ENCODE measurements around the gene ATXN3L. TPM values are rescaled to one million over a fixed set of nuclear protein-coding genes. Genes with fewer than 3 reads are reported as not detected.

Gene ATXN3L
- total RNA-seq, 2 donors from 2014 or later: not detected

DNA sequence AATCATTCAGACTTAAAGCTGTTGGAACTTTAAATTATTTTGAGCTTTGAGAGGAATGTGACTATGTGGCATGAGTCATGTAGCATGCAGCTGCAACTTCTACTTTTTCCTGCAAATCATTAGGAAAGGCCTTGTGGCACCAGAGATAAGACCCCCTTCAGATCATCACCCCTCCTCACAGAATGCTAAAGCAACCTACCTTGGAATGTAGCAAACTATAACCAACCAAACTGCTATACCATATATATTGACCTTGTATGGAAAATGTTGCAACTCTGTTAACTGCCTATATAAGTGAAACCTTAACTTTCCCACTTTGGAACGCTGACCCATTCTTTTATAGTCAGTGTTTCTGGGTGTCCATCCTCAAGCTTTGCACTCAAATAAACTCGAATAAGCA, 32.0 kb downstream of the ATXN3L start:
- Mint-ChIP-seq H3K27me3 (ENCODE audit: insufficient read depth) (no peaks in the 10 kb centered on the region), H3K9me3 (peaks cover 72% of the 10 kb centered on the region), H3K4me3 (no peak overlapping the region), H3K4me1 (peaks cover 4% of the 10 kb centered on the region), H3K36me3 (ENCODE audit: low read depth) (peaks cover 4% of the 10 kb centered on the region), H3K27ac (no peak overlapping the region)
- no peaks in the 10 kb centered on the region for H3K36me3 ChIP-seq (ENCODE audit: control insufficient read depth, insufficient read depth, low read length)
- no peak overlapping the region for H3K9ac ChIP-seq (ENCODE audit: extremely low read depth, low read length, poor library complexity, severe bottlenecking)
- no peaks in the 10 kb centered on the region for H3K27me3 ChIP-seq (ENCODE audit: control insufficient read depth, insufficient read depth, low read length, poor library complexity, severe bottlenecking)
- no peak for DNase-seq
- H3K9me3 ChIP-seq (ENCODE audit: control insufficient read depth, low read length): peaks cover 16% of the 10 kb centered on the region
- WGBS, 2 experiments (ENCODE audit: insufficient coverage in 1 of 2, insufficient read length in 1 of 2): 94% methylated on average over 2 of the region's 2 CpGs; no CpG with 5 or more reads in 1 of the 2 experiments
- no peak overlapping the region for H3K4me3 ChIP-seq (ENCODE audit: low read length)
- no peak overlapping the region for H3K27ac ChIP-seq (ENCODE audit: low read depth, low read length)
- H3K4me1 ChIP-seq (ENCODE audit: control insufficient read depth, insufficient read depth, low read length): no peaks in the 10 kb centered on the region
- TF ChIP-seq, protein P1, sequence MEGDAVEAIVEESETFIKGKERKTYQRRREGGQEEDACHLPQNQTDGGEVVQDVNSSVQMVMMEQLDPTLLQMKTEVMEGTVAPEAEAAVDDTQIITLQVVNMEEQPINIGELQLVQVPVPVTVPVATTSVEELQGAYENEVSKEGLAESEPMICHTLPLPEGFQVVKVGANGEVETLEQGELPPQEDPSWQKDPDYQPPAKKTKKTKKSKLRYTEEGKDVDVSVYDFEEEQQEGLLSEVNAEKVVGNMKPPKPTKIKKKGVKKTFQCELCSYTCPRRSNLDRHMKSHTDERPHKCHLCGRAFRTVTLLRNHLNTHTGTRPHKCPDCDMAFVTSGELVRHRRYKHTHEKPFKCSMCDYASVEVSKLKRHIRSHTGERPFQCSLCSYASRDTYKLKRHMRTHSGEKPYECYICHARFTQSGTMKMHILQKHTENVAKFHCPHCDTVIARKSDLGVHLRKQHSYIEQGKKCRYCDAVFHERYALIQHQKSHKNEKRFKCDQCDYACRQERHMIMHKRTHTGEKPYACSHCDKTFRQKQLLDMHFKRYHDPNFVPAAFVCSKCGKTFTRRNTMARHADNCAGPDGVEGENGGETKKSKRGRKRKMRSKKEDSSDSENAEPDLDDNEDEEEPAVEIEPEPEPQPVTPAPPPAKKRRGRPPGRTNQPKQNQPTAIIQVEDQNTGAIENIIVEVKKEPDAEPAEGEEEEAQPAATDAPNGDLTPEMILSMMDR (conservative IDR thresholded peaks at IDR 0.05): no peak

DNA sequence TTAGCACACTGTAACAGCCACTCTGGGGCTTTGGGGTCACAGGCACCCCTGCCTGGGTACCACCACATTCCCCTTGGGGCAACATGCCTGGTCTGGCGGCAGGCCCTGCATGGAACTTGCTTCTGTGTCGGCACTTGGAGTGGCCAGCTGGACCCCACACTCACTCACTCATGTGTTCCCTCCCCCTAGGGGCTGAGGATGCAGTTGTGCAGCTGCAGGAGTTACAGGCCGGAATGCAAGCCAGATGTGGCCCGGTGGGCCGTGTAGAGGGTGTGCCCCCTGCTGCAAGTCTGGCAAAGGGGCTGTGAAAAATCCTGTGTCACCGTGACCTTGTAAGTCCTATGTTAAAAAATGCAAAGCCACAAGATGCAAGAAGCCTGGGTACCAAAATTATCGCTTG, 34.2 kb downstream of the ATXN3L start:
- no peak overlapping the region for H3K27ac ChIP-seq (ENCODE audit: low read depth, low read length)
- no peaks in the 10 kb centered on the region for H3K27me3 Mint-ChIP-seq (ENCODE audit: insufficient read depth)
- H3K36me3 Mint-ChIP-seq (ENCODE audit: low read depth): peaks cover 4% of the 10 kb centered on the region

DNA sequence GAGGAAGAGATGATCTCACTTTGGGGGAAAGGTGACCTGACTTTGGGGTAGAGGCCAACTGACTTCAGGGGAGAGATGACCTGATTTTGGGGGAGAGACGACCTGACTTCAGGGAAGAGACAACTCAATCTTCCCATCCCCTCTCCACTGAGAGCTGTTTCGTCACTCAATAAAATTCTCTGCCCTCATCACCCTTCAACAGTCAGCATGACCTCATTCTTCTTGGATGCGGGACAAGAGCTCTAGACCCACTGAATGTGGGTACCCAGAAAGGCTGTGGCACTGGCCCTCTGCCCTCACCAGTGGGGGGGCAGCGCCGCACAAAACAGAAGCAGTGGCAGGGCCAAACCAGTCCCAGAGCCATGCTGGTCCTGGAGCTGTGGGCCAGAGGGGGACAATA, 34.6 kb downstream of the ATXN3L start:
- H3K9me3 ChIP-seq (ENCODE audit: control insufficient read depth, low read length): peaks cover 21% of the 10 kb centered on the region
- no peak overlapping the region for H3K4me3 Mint-ChIP-seq
- no peak overlapping the region for H3K9ac ChIP-seq (ENCODE audit: extremely low read depth, low read length, poor library complexity, severe bottlenecking)

More for the DNA sequence above, 34.2 kb downstream of the ATXN3L start:
- TF ChIP-seq, protein P1 (conservative IDR thresholded peaks at IDR 0.05): peak; percentile 20
- H3K9me3 Mint-ChIP-seq: peaks cover 77% of the 10 kb centered on the region
- H3K27ac Mint-ChIP-seq: no peak overlapping the region
- 83 to 94% methylated on average over 1 to 7 of the region's 7 CpGs for WGBS, 2 experiments (ENCODE audit: insufficient coverage in 1 of 2, insufficient read length in 1 of 2)
- H3K9me3 ChIP-seq (ENCODE audit: control insufficient read depth, low read length): peaks cover 21% of the 10 kb centered on the region
- no peaks in the 10 kb centered on the region for H3K4me1 ChIP-seq (ENCODE audit: control insufficient read depth, insufficient read depth, low read length)
- H3K4me3 Mint-ChIP-seq: no peak overlapping the region
- DNase-seq: peak; percentile 57
- H3K4me1 Mint-ChIP-seq: peaks cover 4% of the 10 kb centered on the region
- H3K9ac ChIP-seq (ENCODE audit: extremely low read depth, low read length, poor library complexity, severe bottlenecking): no peak overlapping the region
- H3K4me3 ChIP-seq (ENCODE audit: low read length): no peak overlapping the region
- no peaks in the 10 kb centered on the region for H3K36me3 ChIP-seq (ENCODE audit: control insufficient read depth, insufficient read depth, low read length)
- H3K27me3 ChIP-seq (ENCODE audit: control insufficient read depth, insufficient read depth, low read length, poor library complexity, severe bottlenecking): no peaks in the 10 kb centered on the region

More for the DNA sequence above, 34.6 kb downstream of the ATXN3L start:
- H3K36me3 ChIP-seq (ENCODE audit: control insufficient read depth, insufficient read depth, low read length): no peaks in the 10 kb centered on the region
- DNase-seq: no peak
- WGBS, 2 experiments (ENCODE audit: insufficient coverage in 1 of 2, insufficient read length in 1 of 2): 99 to 100% methylated on average over 2 to 4 of the region's 5 CpGs
- H3K27me3 ChIP-seq (ENCODE audit: control insufficient read depth, insufficient read depth, low read length, poor library complexity, severe bottlenecking): no peaks in the 10 kb centered on the region
- H3K4me3 ChIP-seq (ENCODE audit: low read length): no peak overlapping the region
- no peak overlapping the region for H3K27ac ChIP-seq (ENCODE audit: low read depth, low read length)
- H3K4me1 ChIP-seq (ENCODE audit: control insufficient read depth, insufficient read depth, low read length): no peaks in the 10 kb centered on the region
- no peak overlapping the region for H3K27ac Mint-ChIP-seq
- H3K36me3 Mint-ChIP-seq (ENCODE audit: low read depth): peaks cover 4% of the 10 kb centered on the region
- TF ChIP-seq, protein P1 (conservative IDR thresholded peaks at IDR 0.05): no peak
- H3K27me3 Mint-ChIP-seq (ENCODE audit: insufficient read depth): no peaks in the 10 kb centered on the region
- peaks cover 77% of the 10 kb centered on the region for H3K9me3 Mint-ChIP-seq
- peaks cover 4% of the 10 kb centered on the region for H3K4me1 Mint-ChIP-seq
